ENCODE results near the gene ASGR1.
"Not testable (repeated sequence)": the region's sequence is repeated elsewhere in the genome, so short reads cannot be mapped to it uniquely, and the experiment has no call there.

The ASGR1 gene

DNA sequence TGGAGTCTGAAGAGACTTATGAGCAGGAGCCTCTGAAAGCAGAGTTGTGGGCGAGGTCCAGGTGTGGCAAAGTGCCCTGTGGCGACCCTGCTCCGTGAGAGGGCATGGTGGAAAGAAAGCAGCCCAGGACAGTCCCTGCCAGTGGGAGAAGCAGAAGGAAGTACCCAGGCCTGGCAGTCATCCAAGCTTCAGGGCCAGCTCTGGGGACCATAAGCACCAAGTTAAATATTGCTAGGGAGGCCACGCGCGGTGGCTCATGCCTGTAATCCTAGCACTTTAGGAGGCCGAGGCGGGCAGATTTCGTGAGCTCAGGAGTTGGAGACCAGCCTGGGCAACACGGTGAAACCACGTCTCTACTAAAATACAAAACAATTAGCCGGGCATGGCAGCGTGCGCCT is 4.9 kb upstream of the ASGR1 start:
- Histone ChIP-seq H4K20me1 (ENCODE audit: insufficient read depth, low read length, poor library complexity, severe bottlenecking) (no peaks in the 10 kb centered on the region), H3K36me3 (ENCODE audit: insufficient read depth, low read length) (no peaks in the 10 kb centered on the region), H3K4me2 (ENCODE audit: low read depth, low read length, poor library complexity, severe bottlenecking) (no peak overlapping the region), H3K27me3 (ENCODE audit: insufficient read depth, low read length, poor library complexity, severe bottlenecking) (no peaks in the 10 kb centered on the region), H3F3A (ENCODE audit: low read depth) (no peaks in the 10 kb centered on the region), H3K4me3 (ENCODE audit: low read length, poor library complexity, severe bottlenecking) (no peak overlapping the region), H3K4me1 (ENCODE audit: insufficient read depth, low read length, poor library complexity, severe bottlenecking) (no peaks in the 10 kb centered on the region), H3K9me2 (replicated peaks; ENCODE audit: low read depth, low read length) (no peaks in the 10 kb centered on the region), H3K79me2 (ENCODE audit: insufficient read depth, low read length) (no peaks in the 10 kb centered on the region), H3K9me3 (ENCODE audit: insufficient read depth, low read depth, low read length) (no peaks in the 10 kb centered on the region), H3K9ac (ENCODE audit: low read depth, low read length, poor library complexity, severe bottlenecking) (no peak overlapping the region), H2AFZ (ENCODE audit: low read length) (no peak overlapping the region)
- no peak for TF ChIP-seq EZH2phosphoT487 (IDR thresholded peaks at IDR 0.05; ENCODE audit: borderline replicate concordance)

- Histone ChIP-seq H3K4me2 (ENCODE audit: low read depth, low read length, poor library complexity, severe bottlenecking) (no peak overlapping the region), H3K9me2 (replicated peaks; ENCODE audit: low read depth, low read length) (no peaks in the 10 kb centered on the region), H3K36me3 (ENCODE audit: insufficient read depth, low read length) (no peaks in the 10 kb centered on the region), H3K4me1 (ENCODE audit: insufficient read depth, low read length, poor library complexity, severe bottlenecking) (no peaks in the 10 kb centered on the region), H3F3A (ENCODE audit: low read depth) (no peaks in the 10 kb centered on the region), H3K27me3 (ENCODE audit: insufficient read depth, low read length, poor library complexity, severe bottlenecking) (no peaks in the 10 kb centered on the region), H3K4me3 (ENCODE audit: low read length, poor library complexity, severe bottlenecking) (no peak overlapping the region), H3K79me2 (ENCODE audit: insufficient read depth, low read length) (no peaks in the 10 kb centered on the region), H3K9me3 (ENCODE audit: insufficient read depth, low read depth, low read length) (no peaks in the 10 kb centered on the region), H3K9ac (ENCODE audit: low read depth, low read length, poor library complexity, severe bottlenecking) (no peak overlapping the region), H4K20me1 (ENCODE audit: insufficient read depth, low read length, poor library complexity, severe bottlenecking) (no peaks in the 10 kb centered on the region), H2AFZ (ENCODE audit: low read length) (no peak overlapping the region)
- TF ChIP-seq EZH2phosphoT487 (IDR thresholded peaks at IDR 0.05; ENCODE audit: borderline replicate concordance), result no peak
- no peak for TF ChIP-seq CTCF (conservative IDR thresholded peaks at IDR 0.05; ENCODE audit: low read length)
Measured at GRCh38 chr17:7183433-7184090, 4.4 kb upstream of the ASGR1 start.

DNA sequence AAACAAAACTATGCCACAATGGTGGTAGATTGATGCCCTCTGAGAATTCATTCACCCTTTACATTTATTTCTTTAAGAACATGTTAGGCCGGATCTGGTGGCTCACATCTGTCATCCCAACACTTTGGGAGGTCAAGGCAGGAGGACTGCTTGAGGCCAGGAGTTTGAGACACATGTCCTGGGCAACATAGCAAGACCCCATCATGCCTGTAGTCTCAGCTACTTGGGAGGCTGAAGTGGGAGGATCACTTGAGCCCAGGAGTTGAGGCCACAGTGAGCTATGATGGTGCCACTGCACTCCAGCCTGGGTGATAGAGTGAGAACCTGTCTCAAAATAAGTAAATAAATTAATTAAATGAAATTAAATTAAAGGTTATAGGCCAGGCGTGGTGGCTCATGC is 2.9 kb upstream of the ASGR1 start:
- H3K9me3 ChIP-seq (ENCODE audit: insufficient read depth, low read depth, low read length); H3K27me3 ChIP-seq (ENCODE audit: insufficient read depth, low read length, poor library complexity, severe bottlenecking); H3K79me2 ChIP-seq (ENCODE audit: insufficient read depth, low read length); H3K4me2 ChIP-seq (ENCODE audit: low read depth, low read length, poor library complexity, severe bottlenecking); H3K4me3 ChIP-seq (ENCODE audit: low read length, poor library complexity, severe bottlenecking); H3F3A ChIP-seq (ENCODE audit: low read depth); H4K20me1 ChIP-seq (ENCODE audit: insufficient read depth, low read length, poor library complexity, severe bottlenecking); H3K9ac ChIP-seq (ENCODE audit: low read depth, low read length, poor library complexity, severe bottlenecking); H2AFZ ChIP-seq (ENCODE audit: low read length); H3K36me3 ChIP-seq (ENCODE audit: insufficient read depth, low read length); H3K9me2 ChIP-seq (replicated peaks; ENCODE audit: low read depth, low read length): not testable (repeated sequence)
- H3K4me1 ChIP-seq (ENCODE audit: insufficient read depth, low read length, poor library complexity, severe bottlenecking), result peaks cover 11% of the 10 kb centered on the region

GRCh38 chr17:7178973-7179316 is 225 bp downstream of the ASGR1 start:
- H3K79me2 ChIP-seq (ENCODE audit: insufficient read depth, low read length), result no peaks in the 10 kb centered on the region
- H2AFZ ChIP-seq (ENCODE audit: low read length), result no peak overlapping the region
- H3F3A ChIP-seq (ENCODE audit: low read depth), result no peaks in the 10 kb centered on the region
- H3K9me3 ChIP-seq (ENCODE audit: insufficient read depth, low read depth, low read length), result no peaks in the 10 kb centered on the region
- no peak overlapping the region for H3K4me2 ChIP-seq (ENCODE audit: low read depth, low read length, poor library complexity, severe bottlenecking)
- H3K9me2 ChIP-seq (replicated peaks; ENCODE audit: low read depth, low read length), result no peaks in the 10 kb centered on the region
- TF ChIP-seq CTCF (conservative IDR thresholded peaks at IDR 0.05; ENCODE audit: low read length) (no peak), EZH2phosphoT487 (IDR thresholded peaks at IDR 0.05; ENCODE audit: borderline replicate concordance) (no peak)
- H3K36me3 ChIP-seq (ENCODE audit: insufficient read depth, low read length), result no peaks in the 10 kb centered on the region
- H3K27me3 ChIP-seq (ENCODE audit: insufficient read depth, low read length, poor library complexity, severe bottlenecking), result no peaks in the 10 kb centered on the region
- no peaks in the 10 kb centered on the region for H4K20me1 ChIP-seq (ENCODE audit: insufficient read depth, low read length, poor library complexity, severe bottlenecking)
- no peak overlapping the region for H3K9ac ChIP-seq (ENCODE audit: low read depth, low read length, poor library complexity, severe bottlenecking)
- peaks cover 12% of the 10 kb centered on the region for H3K4me1 ChIP-seq (ENCODE audit: insufficient read depth, low read length, poor library complexity, severe bottlenecking)
- H3K4me3 ChIP-seq (ENCODE audit: low read length, poor library complexity, severe bottlenecking), result no peak overlapping the region

Data from Loucy (cell line).